ENCODE results near the gene PCOLCE2. TPM values are rescaled to one million over a fixed set of nuclear protein-coding genes. Genes with fewer than 3 reads are reported as not detected.
A peak's percentile ranks its signal among the peaks of the same experiment; 100 is the strongest.

The PCOLCE2 gene
- total and polyA plus RNA-seq, 12 donors = 1.4 to 18.2 (median 4.3) TPM

- 15 to 34% (median 29%) methylated on average over 6 of the region's 6 CpGs for WGBS, 4 donors
- H3K27ac ChIP-seq = no peak overlapping the region
- no peaks in the 10 kb centered on the region for H3K36me3 ChIP-seq (replicated peaks in 1 of 2)
- H3K9me3 ChIP-seq (replicated peaks in 1 of 3) = no peaks in the 10 kb centered on the region
- H3K27me3 ChIP-seq = no peaks in the 10 kb centered on the region
- no peak overlapping the region for H3K4me3 ChIP-seq
- TF ChIP-seq CTCF (IDR thresholded peaks at IDR 0.05) = no peak
- no peak for TF ChIP-seq POLR2A (IDR thresholded peaks at IDR 0.05)
- H3K4me1 ChIP-seq (replicated peaks in 1 of 2) = no peaks in the 10 kb centered on the region
- intact Hi-C loops (cut with DNase I) = no loop called here
- peak in 2 of 7 donors; percentile 18 to 29 for DNase-seq
Measured at GRCh38 chr3:142912402-142913172, 23.7 kb upstream of the PCOLCE2 start.

- Histone ChIP-seq H3K4me1 (replicated peaks in 1 of 2) (no peaks in the 10 kb centered on the region), H3K4me3 (no peak overlapping the region), H3K27ac (no peak overlapping the region), H3K36me3 (replicated peaks in 1 of 2) (no peaks in the 10 kb centered on the region), H3K9me3 (replicated peaks in 1 of 3) (no peaks in the 10 kb centered on the region), H3K27me3 (no peaks in the 10 kb centered on the region)
- intact Hi-C loops (cut with DNase I) = no loop called here
- no peak for TF ChIP-seq CTCF (IDR thresholded peaks at IDR 0.05)
- TF ChIP-seq POLR2A (IDR thresholded peaks at IDR 0.05) = no peak
- WGBS, 4 donors = 57 to 73% (median 61%) methylated on average over 2 of the region's 2 CpGs
- no peak for DNase-seq
Measured at GRCh38 chr3:142910280-142910679, 21.4 kb upstream of the PCOLCE2 start.

GRCh38 chr3:142909282-142909681 lies 20.4 kb upstream of the PCOLCE2 start:
- Histone ChIP-seq H3K27me3 (no peaks in the 10 kb centered on the region), H3K4me3 (no peak overlapping the region), H3K4me1 (replicated peaks in 1 of 2) (no peaks in the 10 kb centered on the region), H3K36me3 (replicated peaks in 1 of 2) (no peaks in the 10 kb centered on the region), H3K27ac (no peak overlapping the region), H3K9me3 (replicated peaks in 1 of 3) (no peaks in the 10 kb centered on the region)
- intact Hi-C loops (cut with DNase I) = no loop called here
- TF ChIP-seq POLR2A (IDR thresholded peaks at IDR 0.05) (no peak), CTCF (IDR thresholded peaks at IDR 0.05) (no peak)
- DNase-seq = no peak
- WGBS, 4 donors = 79 to 94% (median 85%) methylated on average over 3 of the region's 3 CpGs

- no peak overlapping the region for H3K4me3 ChIP-seq
- no peaks in the 10 kb centered on the region for H3K9me3 ChIP-seq (replicated peaks in 1 of 3)
- TF ChIP-seq POLR2A (IDR thresholded peaks at IDR 0.05) (no peak), CTCF (IDR thresholded peaks at IDR 0.05) (no peak)
- H3K36me3 ChIP-seq (replicated peaks in 1 of 2) = no peaks in the 10 kb centered on the region
- no peak overlapping the region for H3K27ac ChIP-seq
- H3K27me3 ChIP-seq = no peaks in the 10 kb centered on the region
- WGBS, 4 donors = 50 to 70% (median 58%) methylated on average over 1 of the region's 1 CpG
- no peak for DNase-seq
- intact Hi-C loops (cut with DNase I) = no loop called here
- H3K4me1 ChIP-seq (replicated peaks in 1 of 2) = no peaks in the 10 kb centered on the region
Measured at GRCh38 chr3:142907996-142908395, 19.1 kb upstream of the PCOLCE2 start.

All from adrenal gland (tissue), 12 donors.